Renal cortex interstitium (tissue), 11 donors: Measurements from ENCODE around the gene REEP6. TPM values are rescaled to one million over a fixed set of nuclear protein-coding genes. Genes with fewer than 3 reads are reported as not detected.
"Not testable (repeated sequence)": the region's sequence is repeated elsewhere in the genome, so short reads cannot be mapped to it uniquely, and the experiment has no call there.

Experiments
- DNase-seq, 11 donors: peaks; one replicate each; pipeline ENCODE4 v3.0.0-alpha.2; 2013; ENCODE audit warnings: low read depth in 9 of 11, low spot score in 4 of 11; ENCODE audit errors: extremely low read depth in 1 of 11
- polyA plus RNA-seq, 3 donors: library from polyadenylated mRNA; unstranded; fragments of 120-200 nt; gene quantifications; one replicate each; pipeline ENCODE4 v1.2.1, GENCODE V29; 2013; ENCODE audit not compliant: insufficient read length in 3 of 3

The REEP6 gene
- polyA plus RNA-seq, 3 donors, result 14.5 to 28.1 (median 23.8) TPM

DNA sequence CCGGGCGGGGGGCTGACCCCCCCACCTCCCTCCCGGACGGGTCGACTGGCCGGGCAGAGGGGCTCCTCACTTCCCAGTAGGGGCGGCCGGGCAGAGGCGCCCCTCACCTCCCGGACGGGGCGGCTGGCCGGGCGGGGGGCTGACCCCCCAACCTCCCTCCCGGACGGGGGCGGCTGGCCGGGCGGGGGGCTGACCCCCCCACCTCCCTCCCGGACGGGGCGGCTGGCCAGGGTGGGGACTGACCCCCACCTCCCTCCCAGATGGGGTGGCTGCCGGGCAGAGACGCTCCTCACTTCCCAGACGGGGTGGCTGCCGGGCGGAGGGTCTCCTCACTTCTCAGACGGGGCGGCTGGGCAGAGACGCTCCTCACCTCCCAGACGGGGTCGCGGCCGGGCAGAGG is 8.2 kb downstream of the REEP6 start:
- DNase-seq, result not testable (repeated sequence)

- DNase-seq, result no peak
Observed at GRCh38 chr19:1501200-1501595, 10.2 kb downstream of the REEP6 start.

GRCh38 chr19:1502433-1503088 is 11.6 kb downstream of the REEP6 start:
- no peak for DNase-seq

DNA sequence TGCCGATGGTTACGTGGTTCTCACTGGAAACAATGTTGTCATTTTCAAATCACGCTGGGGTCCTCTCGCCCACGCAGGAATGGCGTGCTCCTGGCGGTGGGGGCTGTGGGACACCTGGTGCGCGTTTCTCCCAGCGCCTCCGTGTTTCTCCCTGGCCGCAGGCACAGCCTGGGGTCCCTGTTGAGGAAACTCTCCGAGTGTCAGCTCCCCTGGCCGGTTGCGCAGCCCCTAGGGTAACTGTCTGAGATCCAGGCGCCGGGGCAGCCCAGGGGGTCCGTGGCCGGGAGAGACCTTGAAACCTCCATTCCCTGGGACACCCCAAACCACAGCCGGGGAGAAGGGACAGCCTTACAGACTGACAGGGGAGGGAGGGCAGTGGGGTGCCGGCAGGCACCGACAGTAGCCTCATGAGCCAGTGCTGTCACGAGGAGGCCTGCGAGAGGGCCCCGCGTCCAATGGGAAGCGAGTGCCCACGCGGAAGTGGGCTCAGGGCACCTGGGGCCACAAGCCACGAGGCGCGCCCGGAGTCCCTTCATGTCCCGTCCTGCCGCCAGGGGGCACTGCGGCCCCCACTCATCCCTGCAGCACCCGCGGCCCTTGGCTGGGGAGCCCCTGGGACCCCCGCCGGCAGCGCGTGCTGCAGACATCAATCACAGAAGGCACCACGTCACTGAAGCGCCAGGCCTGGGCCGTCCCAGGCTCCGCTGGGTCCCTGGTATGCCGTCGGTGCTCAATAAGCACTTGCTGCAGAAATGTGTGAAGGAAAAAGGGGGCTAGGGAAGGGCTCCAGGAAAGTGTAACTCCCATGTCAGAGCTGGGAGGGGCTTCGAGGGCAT is 12.3 kb downstream of the REEP6 start:
- DNase-seq, result no peak

DNA sequence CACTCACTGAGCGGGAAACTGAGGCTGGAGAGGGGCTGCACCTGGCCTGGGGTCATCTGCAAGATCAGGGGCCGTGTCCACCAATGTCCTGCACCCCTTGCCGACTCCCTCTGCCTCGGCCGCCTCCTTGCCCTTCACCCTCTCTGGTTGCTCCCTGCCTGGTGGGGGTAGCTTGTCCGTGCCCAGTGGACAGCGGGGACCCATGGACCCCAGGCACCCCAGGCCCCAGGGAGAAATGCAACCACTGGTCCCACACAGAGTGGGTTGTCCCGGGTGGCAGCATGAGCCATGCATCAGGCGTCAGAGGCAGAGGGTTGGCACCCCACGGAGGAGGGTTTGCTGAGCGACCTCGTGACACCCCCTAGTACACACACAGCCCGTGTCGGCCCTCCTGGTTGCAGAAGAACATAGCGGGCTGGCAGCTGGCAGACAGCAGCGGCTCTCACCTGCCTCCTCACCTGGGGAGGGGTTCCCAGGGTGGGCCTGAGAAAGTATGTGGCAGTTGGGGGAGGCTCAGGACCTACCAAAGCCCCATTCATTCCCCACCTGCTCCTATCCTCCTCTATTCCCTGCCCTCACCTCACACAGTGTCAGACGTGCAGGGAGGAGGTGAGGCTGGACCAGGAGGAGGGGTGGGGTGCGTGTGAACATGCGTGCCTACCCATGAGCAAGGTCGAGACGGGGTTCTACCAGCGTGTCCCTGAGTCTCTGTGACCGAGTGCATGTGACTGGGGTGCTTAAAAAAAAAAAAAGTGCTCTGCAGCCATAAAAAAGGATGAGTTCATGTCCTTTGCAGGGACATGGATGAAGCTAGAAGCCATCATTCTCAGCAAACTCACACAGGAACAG is 13.2 kb downstream of the REEP6 start:
- no peak for DNase-seq

GRCh38 chr19:1505012-1505411 is 14.0 kb downstream of the REEP6 start:
- DNase-seq, result no peak

DNA sequence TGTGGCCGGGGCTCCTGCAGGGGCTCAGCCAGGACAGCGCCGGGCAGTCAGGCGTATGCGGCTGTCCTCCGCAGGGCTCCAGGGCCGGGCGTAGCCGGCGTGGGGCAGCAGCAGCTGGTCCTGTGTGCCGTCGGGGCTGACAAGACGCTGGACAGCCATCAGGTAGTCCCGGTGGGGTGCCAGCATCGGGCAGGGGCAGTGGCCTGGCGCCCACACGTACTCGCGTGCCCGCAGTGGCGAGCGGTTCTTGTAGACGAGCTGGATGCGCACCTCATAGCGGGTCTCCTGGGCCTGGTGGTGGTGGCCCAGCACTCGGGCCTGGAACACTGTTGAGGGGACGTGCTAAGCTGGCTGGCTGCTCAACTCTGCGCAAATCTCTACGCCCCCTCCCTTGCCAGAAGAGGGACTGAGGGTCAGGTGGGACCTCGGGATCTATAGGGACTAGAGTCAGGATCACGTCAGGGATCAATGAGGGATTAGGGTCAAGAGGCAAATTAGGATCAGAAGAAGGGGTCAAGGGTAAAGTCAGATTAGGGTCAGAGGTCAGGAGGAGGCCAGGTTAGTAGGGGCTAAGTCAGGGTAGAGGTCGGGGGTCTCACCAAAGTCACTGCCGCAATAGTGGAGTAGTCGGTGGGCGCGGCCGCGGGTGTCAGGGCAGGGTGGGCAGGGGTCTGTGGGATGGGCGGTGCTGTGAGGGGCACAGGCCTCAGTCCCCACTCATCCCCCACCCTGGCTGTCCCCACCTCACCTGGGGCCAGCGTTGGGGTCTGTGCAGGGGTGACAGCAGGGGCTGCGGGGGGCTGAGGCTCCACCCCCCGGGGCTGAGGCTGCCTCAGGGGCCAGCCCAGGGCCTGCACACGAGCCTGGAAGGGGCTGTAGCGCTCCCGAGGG is 15.3 kb downstream of the REEP6 start:
- no peak for DNase-seq

GRCh38 chr19:1507192-1507660 is 16.2 kb downstream of the REEP6 start:
- no peak for DNase-seq

- DNase-seq, result peak; percentile 86 to 94 (median 92)
Observed at GRCh38 chr19:1507763-1508506, 17.0 kb downstream of the REEP6 start.

GRCh38 chr19:1508507-1508856 is 17.5 kb downstream of the REEP6 start:
- DNase-seq, result no peak

DNA sequence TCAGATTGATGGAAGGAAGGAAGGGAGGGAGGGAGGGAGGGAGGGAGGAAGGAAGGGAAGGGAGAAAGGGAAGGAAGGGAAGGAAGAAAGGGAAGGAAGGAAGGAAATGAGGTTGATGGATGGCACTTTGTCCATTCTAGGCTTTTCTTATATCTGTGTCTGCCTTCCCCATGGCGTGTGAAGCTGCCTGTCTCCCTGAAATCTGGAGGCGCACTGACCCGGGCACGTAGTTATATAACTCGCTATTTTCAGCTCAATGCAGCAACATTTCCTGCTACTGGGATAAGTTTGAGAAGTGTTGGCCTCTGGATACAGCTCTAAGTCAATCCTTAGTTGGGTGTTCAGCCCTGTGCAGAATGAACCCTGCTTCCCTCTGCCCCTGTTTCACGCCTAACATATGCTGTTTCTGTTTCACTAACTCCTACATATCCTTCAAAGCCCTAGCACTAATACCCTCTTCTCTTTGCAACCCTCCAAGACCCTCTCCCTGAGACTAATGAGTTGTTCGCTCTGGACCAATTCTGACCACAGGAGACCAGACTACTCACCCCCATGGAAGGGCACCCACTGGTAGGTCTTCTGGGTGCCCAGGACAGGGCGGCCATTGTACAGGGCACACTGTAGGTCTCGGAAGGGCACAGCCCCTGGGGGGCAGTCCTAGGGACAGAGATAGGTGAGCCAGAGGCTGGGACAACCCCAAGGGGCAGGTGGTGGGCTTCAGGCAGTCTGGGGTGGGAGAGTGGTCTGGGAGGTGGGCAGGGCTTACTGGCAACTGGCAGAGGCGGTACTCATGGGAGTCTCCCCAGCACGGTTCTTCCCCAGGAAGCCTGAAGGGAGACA is 18.8 kb downstream of the REEP6 start:
- no peak for DNase-seq

- no peak for DNase-seq
Observed at GRCh38 chr19:1510442-1510806, 19.4 kb downstream of the REEP6 start.

GRCh38 chr19:1510807-1511206 is 19.8 kb downstream of the REEP6 start:
- DNase-seq, result no peak

DNA sequence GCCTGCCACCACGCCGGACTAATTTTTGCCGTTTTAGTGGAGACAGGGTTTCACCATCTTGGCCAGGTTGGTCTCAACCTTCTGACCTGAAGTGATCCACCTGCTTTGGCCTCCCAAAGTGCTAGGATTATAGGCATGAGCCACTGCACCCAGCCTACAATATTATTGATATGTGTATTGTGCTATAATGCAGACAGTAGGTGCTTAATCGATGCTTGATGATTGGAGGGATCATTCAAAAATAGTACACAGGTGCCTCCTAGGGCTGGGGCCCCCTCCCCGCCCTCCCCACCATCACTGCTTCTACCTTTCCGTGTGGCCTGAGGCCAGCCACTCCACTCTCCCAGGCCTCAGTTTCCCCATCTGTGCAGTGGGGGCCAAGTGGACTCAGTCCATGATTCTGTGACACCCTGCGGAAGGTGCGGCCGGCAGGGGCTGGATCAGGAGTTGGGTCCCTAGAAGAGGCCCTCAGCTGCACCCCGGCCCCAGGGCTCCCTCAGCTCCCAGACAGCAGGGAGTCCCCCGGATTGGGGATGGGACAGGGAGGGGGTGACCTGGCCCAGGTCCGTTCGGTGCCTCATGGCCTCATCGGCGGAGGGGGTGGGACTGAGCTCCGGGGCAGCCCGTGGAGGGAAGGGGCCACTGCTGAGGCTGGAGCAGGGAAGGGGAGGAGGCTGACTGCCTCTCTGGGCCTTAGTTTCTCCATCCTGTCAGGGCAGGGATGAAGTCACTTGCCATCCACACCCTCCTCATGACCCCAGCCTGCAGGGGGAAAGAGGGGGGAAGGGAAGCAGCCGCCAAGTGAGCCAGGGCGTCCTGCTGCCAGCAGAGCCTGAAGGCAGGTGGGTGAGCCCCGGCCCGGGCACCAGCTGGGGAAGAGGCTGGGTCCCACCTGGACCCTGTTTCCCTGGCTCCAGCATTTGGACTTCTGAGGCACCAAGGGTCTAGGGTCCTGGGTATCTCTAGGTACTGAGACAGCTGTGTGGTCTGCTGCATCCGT is 20.6 kb downstream of the REEP6 start:
- DNase-seq, result no peak

DNA sequence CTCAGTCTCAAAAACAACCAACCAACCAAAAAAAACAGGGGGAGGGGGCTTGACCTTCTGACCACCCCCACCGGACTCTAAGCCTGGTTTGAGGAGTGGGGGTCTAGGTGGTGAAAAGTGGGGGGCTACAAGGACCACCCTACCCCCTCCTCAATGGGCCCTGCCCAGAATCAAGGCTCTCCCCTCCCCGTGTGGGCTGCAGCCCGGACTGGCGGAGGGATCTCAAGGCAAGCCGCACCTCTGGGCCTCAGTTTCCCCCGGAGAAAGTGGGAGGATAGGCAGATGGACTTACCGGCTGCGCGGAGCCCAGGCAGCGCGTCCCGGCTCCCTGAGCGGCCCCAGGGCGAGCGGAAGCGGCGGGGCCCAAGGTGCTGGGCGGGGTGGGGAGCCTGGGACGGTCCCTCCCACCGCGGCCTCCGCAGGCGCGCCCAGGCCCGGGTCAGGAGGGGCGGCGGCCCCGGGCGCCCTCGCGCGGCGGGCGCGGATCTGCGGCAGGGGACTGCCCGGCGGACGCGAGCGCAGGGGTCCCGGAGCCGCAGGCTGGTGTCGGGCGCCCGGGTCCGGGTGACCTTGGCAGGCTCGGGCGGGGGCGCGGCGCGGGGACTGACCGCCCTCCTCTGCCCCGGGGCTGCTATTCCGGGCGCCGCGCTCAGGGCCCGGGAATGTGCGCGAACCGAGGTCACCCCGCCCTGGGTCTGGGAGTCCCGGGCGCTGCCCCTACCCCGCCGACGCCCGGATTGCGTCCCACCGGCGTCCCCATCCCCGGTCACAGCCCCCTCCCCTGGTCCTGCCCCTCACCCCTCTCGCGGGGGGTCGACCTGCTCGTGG is 21.9 kb downstream of the REEP6 start, which contains the start of gene ADAMTSL5:
Gene ADAMTSL5 (minus strand): TSS at position 349 of the 828 bp plus-strand sequence. CDS start 2,076 bp downstream, outside the sequence.
- DNase-seq, result no peak
